ENCODE data around the gene SSTR3.
"Not testable (repeated sequence)": the region's sequence is repeated elsewhere in the genome, so short reads cannot be mapped to it uniquely, and the experiment has no call there.

The SSTR3 gene

GRCh38 chr22:37209140-37209845, 3.0 kb downstream of the SSTR3 start:
- DNase-seq, result no peak

GRCh38 chr22:37208401-37209139, 3.7 kb downstream of the SSTR3 start:
- DNase-seq, result no peak

GRCh38 chr22:37207981-37208380, 4.3 kb downstream of the SSTR3 start:
- no peak for DNase-seq

- DNase-seq, result no peak
Observed at GRCh38 chr22:37206841-37207821, 5.1 kb downstream of the SSTR3 start.

- no peak for DNase-seq
Observed at GRCh38 chr22:37206118-37206840, 6.0 kb downstream of the SSTR3 start.

GRCh38 chr22:37205046-37205445, 7.2 kb downstream of the SSTR3 start:
- DNase-seq, result no peak

- DNase-seq, result no peak
Observed at GRCh38 chr22:37204045-37204655, 8.1 kb downstream of the SSTR3 start.

- DNase-seq, result no peak
Observed at GRCh38 chr22:37203354-37204044, 8.8 kb downstream of the SSTR3 start.

GRCh38 chr22:37202716-37203115, 9.6 kb downstream of the SSTR3 start:
- DNase-seq, result no peak

GRCh38 chr22:37202001-37202555, 10.2 kb downstream of the SSTR3 start:
- no peak for DNase-seq

GRCh38 chr22:37201443-37201820, 10.8 kb downstream of the SSTR3 start:
- not testable (repeated sequence) for DNase-seq

GRCh38 chr22:37199760-37200108, 12.5 kb downstream of the SSTR3 start:
- DNase-seq, result no peak

- peak; percentile 81 for DNase-seq
Observed at GRCh38 chr22:37199103-37199759, 13.0 kb downstream of the SSTR3 start.

GRCh38 chr22:37198258-37199102, 13.8 kb downstream of the SSTR3 start:
- no peak for DNase-seq

- DNase-seq, result no peak
Observed at GRCh38 chr22:37197451-37198257, 14.6 kb downstream of the SSTR3 start.

GRCh38 chr22:37196539-37197450, 15.5 kb downstream of the SSTR3 start:
- no peak for DNase-seq

- no peak for DNase-seq
Observed at GRCh38 chr22:37195921-37196320, 16.4 kb downstream of the SSTR3 start.

GRCh38 chr22:37194750-37195149, 17.5 kb downstream of the SSTR3 start:
- no peak for DNase-seq

All from NCI-H2107 (cell line).